K562 (cell line): ENCODE data around the gene ICAM3. TPM values are rescaled to one million over a fixed set of nuclear protein-coding genes. Genes with fewer than 3 reads are reported as not detected.

ENCODE experiments used
- BMI1 ChIP-seq: fragments of 150-350 bp; IDR thresholded peaks from 2 replicates; pipeline ENCODE4 v1.6.1; 2014; ENCODE audit warnings: low read length
- CBFA2T3 ChIP-seq: fragments of 450-650 bp; IDR thresholded peaks from 2 replicates; pipeline ENCODE4 v1.6.1; 2017
- DIDO1 ChIP-seq: fragments of 450-650 bp; IDR thresholded peaks from 2 replicates; pipeline ENCODE4 v1.6.1; 2016; ENCODE audit warnings: low read depth, missing biosample characterization, missing genetic modification characterization
- ETS2 ChIP-seq: IDR thresholded peaks from 2 replicates; pipeline ENCODE4 v1.6.1; 2016; ENCODE audit warnings: borderline replicate concordance, missing genetic modification characterization, mild to moderate bottlenecking, moderate library complexity, missing compliant biosample characterization; ENCODE audit not compliant: poor library complexity, severe bottlenecking
- FOXK2 ChIP-seq, 2 experiments: fragments of 450-650 bp; IDR thresholded peaks in 1 of 2; conservative IDR thresholded peaks in 1 of 2; 2 replicates each; pipeline ENCODE4 v1.6.1; 2016; ENCODE audit warnings: low read depth in 2 of 2, mild to moderate bottlenecking in 1 of 2
- GATA2 ChIP-seq: sonication (generic); formaldehyde crosslinking; IDR thresholded peaks from 2 replicates; pipeline ENCODE4 v1.4.0; 2020; ENCODE audit warnings: mild to moderate bottlenecking, missing genetic modification reagents
- HDAC6 ChIP-seq: IDR thresholded peaks from 2 replicates; pipeline ENCODE4 v1.6.1; 2012; ENCODE audit warnings: low read depth, mild to moderate bottlenecking, control low read depth, inconsistent platforms, low read length, moderate library complexity
- MIER1 ChIP-seq: fragments of 450-650 bp; IDR thresholded peaks from 2 replicates; pipeline ENCODE4 v1.6.1; 2016; ENCODE audit warnings: antibody characterized with exemption, mild to moderate bottlenecking, low read depth
- NBN ChIP-seq: fragments of 450-650 bp; IDR thresholded peaks from 2 replicates; pipeline ENCODE4 v1.6.1; 2016; ENCODE audit warnings: low read depth, mild to moderate bottlenecking
- NCOA6 ChIP-seq: fragments of 450-650 bp; IDR thresholded peaks from 2 replicates; pipeline ENCODE4 v1.6.1; 2017; ENCODE audit warnings: mild to moderate bottlenecking
- NCOR1 ChIP-seq: fragments of 450-650 bp; IDR thresholded peaks from 2 replicates; pipeline ENCODE4 v1.6.1; 2016; ENCODE audit warnings: mild to moderate bottlenecking, moderate library complexity
- NFE2L1 ChIP-seq: fragments of 450-650 bp; IDR thresholded peaks from 2 replicates; pipeline ENCODE4 v1.6.1; 2016; ENCODE audit warnings: missing genetic modification characterization, low read depth, mild to moderate bottlenecking, missing compliant biosample characterization, moderate library complexity, borderline replicate concordance
- NFRKB ChIP-seq: fragments of 450-650 bp; IDR thresholded peaks from 2 replicates; pipeline ENCODE4 v1.6.1; 2016; ENCODE audit warnings: low read depth
- OTX1 ChIP-seq: fragments of 450-650 bp; formaldehyde crosslinking; IDR thresholded peaks from 2 replicates; pipeline ENCODE4 v1.4.0; 2022; ENCODE audit warnings: mild to moderate bottlenecking
- PCBP1 ChIP-seq: fragments of 200-400 bp; formaldehyde crosslinking; IDR thresholded peaks from 2 replicates; pipeline ENCODE4 v1.6.1; 2018; ENCODE audit warnings: mild to moderate bottlenecking, low read depth, low read length; ENCODE audit not compliant: poor library complexity, severe bottlenecking
- RBM39 ChIP-seq: fragments of 200-400 bp; formaldehyde crosslinking; optimal IDR thresholded peaks from 2 replicates; pipeline ENCODE3; 2018; ENCODE audit warnings: low read depth, low read length
- SETDB1 ChIP-seq: IDR thresholded peaks from one replicate; pipeline ENCODE4 v1.6.1; 2012; ENCODE audit warnings: low read length, control low read depth, inconsistent platforms
- SMAD4 ChIP-seq: fragments of 250-450 bp; sonication (Bioruptor Pico); conservative IDR thresholded peaks from 2 replicates; pipeline ENCODE4 v1.8.0; 2021; ENCODE audit warnings: inconsistent platforms, mild to moderate bottlenecking, moderate library complexity
- TAF7 ChIP-seq: fragments of 450-650 bp; IDR thresholded peaks from 2 replicates; pipeline ENCODE4 v1.6.1; 2016; ENCODE audit warnings: missing genetic modification characterization, missing compliant biosample characterization
- TEAD4 ChIP-seq, 2 experiments: sonication (generic) in 1 of 2; formaldehyde crosslinking in 1 of 2; IDR thresholded peaks; 2 replicates each; pipeline versions ENCODE4 v1.6.1 to v1.8.0; 2012 to 2022; ENCODE audit warnings: borderline replicate concordance in 1 of 2, inconsistent platforms in 1 of 2, low read length in 1 of 2, mild to moderate bottlenecking in 1 of 2, missing genetic modification reagents in 1 of 2
- ZNF12 ChIP-seq: sonication (generic); formaldehyde crosslinking; IDR thresholded peaks from 2 replicates; pipeline ENCODE4 v1.4.0; 2020; ENCODE audit warnings: mild to moderate bottlenecking, missing genetic modification reagents
- ZNF23 ChIP-seq: fragments of 250-450 bp; sonication (Bioruptor Pico); IDR thresholded peaks from 2 replicates; pipeline ENCODE4 v1.4.0; 2020; ENCODE audit warnings: mild to moderate bottlenecking
- ZNF445 ChIP-seq: fragments of 250-450 bp; sonication (Bioruptor Pico); IDR thresholded peaks from 2 replicates; pipeline ENCODE4 v1.4.0; 2020; ENCODE audit warnings: low read depth, mild to moderate bottlenecking, moderate library complexity
- ZNF551 ChIP-seq: fragments of 250-450 bp; sonication (Bioruptor Pico); IDR thresholded peaks from 2 replicates; pipeline ENCODE4 v1.5.0; 2021; ENCODE audit warnings: mild to moderate bottlenecking, moderate library complexity
- ZNF766 ChIP-seq: fragments of 200-800 bp; sonication (Bioruptor generic); conservative IDR thresholded peaks from 2 replicates; pipeline ENCODE4 v1.6.1; 2016; ENCODE audit warnings: missing genetic modification characterization, missing compliant biosample characterization
- polyA plus RNA-seq, 8 experiments: library from polyadenylated mRNA; depleted of rRNA in 4 of 8; stranded (reverse) in 5 of 8; unstranded in 3 of 8; fragments of >200 nt; fragmentation: Nextera tagmentation in 2 of 8; fragmentation: Illumina TruSeq in 1 of 8; extraction: Ambion mirVana in 2 of 8; extraction: Trizol in 1 of 8; gene quantifications; 2 replicates each; pipeline versions ENCODE4 v1.2.1 to v1.2.3, GENCODE V29; 2011 to 2014; ENCODE audit warnings: inconsistent platforms in 1 of 8, missing spikeins in 1 of 8
- total RNA-seq, 7 experiments: library from RNA; depleted of rRNA in 6 of 7; stranded (reverse); fragments of >200 nt in 6 of 7; fragmentation: Illumina TruSeq in 2 of 7; extraction: Trizol in 2 of 7; gene quantifications; 2 replicates each; pipeline versions ENCODE4 v1.2.1 to v1.2.3, GENCODE V29; 2011 to 2021; ENCODE audit warnings: low replicate concordance in 1 of 7
- TF ChIP-seq, protein P1 (sequence below): sonication (generic); formaldehyde crosslinking; IDR thresholded peaks from 2 replicates; pipeline ENCODE4 v1.8.0; 2022; ENCODE audit warnings: mild to moderate bottlenecking, missing genetic modification reagents
- TF ChIP-seq, protein P2 (sequence below): sonication (generic); formaldehyde crosslinking; IDR thresholded peaks from 2 replicates; pipeline ENCODE4 v1.8.1; 2023; ENCODE audit warnings: mild to moderate bottlenecking, missing genetic modification reagents, moderate library complexity
- TF ChIP-seq, protein P3 (sequence below): conservative IDR thresholded peaks from 2 replicates; pipeline ENCODE4 v1.6.1; 2011; ENCODE audit warnings: low read depth, mild to moderate bottlenecking, low read length; ENCODE audit not compliant: control insufficient read depth

ICAM3 gene
- total and polyA plus RNA-seq, 9 of the 15 experiments (the other 6 are each of a cell fraction or from before 2014, with no cell fraction given) = 6.5 to 39.5 (median 24.2) TPM

DNA sequence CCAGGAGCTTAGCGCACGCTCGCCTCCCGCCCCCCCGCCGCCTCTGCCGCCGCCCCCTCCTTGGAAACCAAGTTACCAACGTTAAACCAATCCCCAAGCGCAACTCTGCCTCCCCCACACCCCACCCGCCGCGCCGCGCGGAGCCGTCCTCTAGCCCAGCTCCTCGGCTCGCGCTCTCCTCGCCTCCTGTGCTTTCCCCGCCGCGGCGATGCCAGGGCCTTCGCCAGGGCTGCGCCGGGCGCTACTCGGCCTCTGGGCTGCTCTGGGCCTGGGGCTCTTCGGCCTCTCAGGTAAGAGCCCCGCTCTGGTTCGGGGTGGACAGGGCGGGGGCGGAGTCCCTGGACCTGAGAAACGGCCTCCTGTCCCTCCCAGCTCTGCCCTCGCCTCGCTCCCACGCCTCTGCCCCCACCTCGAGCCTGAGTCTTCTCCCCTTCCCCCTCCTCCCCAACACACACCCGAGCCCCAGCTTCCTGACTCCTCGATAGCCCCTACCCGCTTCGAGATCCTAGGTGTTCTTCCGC lies 49.5 kb downstream of the ICAM3 start, which contains the start of gene ICAM5 (continued):
- TF ChIP-seq GATA2 (peak; percentile 4; the same call in 1 of the 2 replicates), NCOA6 (no peak), HDAC6 (0 out of 2 replicates have a peak, but pooled peaks have one; percentile 67), ZNF766 (no peak; the same call in 1 of the 2 replicates), NFRKB (peak; percentile 41; the same call in 1 of the 2 replicates), TAF7 (tag) (no peak), ZNF445 (CRISPR knock-in tag) (no peak), FOXK2 (conservative IDR thresholded peaks at IDR 0.05 in 1 of 2, IDR thresholded peaks at IDR 0.05 in 1 of 2; ENCODE audit: low read depth in 2 of 2) (no peak), SMAD4 (CRISPR knock-in tag) (no peak), CBFA2T3 (no peak), NFE2L1 (tag) (no peak), ETS2 (tag) (no peak), RBM39 (no peak), NCOR1 (no peak), PCBP1 (peak; percentile 78), ZNF12 (no peak; the same call in 1 of the 2 replicates), NBN (0 out of 2 replicates have a peak, but pooled peaks have one; percentile 11), BMI1 (no peak), OTX1 (CRISPR knock-in tag) (no peak), TEAD4 (IDR thresholded peaks at IDR 0.05; ENCODE audit: low read length) (peak; percentile 22; the same call in 1 of the 2 replicates), TEAD4 (CRISPR knock-in tag; IDR thresholded peaks at IDR 0.05; ENCODE audit: borderline replicate concordance) (no peak), SETDB1 (no peak), ZNF551 (no peak), DIDO1 (tag) (no peak), ZNF23 (no peak), MIER1 (no peak)
- TF ChIP-seq, protein P1, sequence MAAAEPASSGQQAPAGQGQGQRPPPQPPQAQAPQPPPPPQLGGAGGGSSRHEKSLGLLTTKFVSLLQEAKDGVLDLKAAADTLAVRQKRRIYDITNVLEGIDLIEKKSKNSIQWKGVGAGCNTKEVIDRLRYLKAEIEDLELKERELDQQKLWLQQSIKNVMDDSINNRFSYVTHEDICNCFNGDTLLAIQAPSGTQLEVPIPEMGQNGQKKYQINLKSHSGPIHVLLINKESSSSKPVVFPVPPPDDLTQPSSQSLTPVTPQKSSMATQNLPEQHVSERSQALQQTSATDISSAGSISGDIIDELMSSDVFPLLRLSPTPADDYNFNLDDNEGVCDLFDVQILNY = no peak
- TF ChIP-seq, protein P2, sequence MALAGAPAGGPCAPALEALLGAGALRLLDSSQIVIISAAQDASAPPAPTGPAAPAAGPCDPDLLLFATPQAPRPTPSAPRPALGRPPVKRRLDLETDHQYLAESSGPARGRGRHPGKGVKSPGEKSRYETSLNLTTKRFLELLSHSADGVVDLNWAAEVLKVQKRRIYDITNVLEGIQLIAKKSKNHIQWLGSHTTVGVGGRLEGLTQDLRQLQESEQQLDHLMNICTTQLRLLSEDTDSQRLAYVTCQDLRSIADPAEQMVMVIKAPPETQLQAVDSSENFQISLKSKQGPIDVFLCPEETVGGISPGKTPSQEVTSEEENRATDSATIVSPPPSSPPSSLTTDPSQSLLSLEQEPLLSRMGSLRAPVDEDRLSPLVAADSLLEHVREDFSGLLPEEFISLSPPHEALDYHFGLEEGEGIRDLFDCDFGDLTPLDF = no peak
- TF ChIP-seq, protein P3, sequence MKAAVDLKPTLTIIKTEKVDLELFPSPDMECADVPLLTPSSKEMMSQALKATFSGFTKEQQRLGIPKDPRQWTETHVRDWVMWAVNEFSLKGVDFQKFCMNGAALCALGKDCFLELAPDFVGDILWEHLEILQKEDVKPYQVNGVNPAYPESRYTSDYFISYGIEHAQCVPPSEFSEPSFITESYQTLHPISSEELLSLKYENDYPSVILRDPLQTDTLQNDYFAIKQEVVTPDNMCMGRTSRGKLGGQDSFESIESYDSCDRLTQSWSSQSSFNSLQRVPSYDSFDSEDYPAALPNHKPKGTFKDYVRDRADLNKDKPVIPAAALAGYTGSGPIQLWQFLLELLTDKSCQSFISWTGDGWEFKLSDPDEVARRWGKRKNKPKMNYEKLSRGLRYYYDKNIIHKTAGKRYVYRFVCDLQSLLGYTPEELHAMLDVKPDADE = no peak
